Gastrocnemius medialis (tissue), 4 donors: ENCODE results near the gene TCERG1L. TPM values are rescaled to one million over a fixed set of nuclear protein-coding genes. Genes with fewer than 3 reads are reported as not detected.

ENCODE experiments used
- ATAC-seq, 2 donors: fragments of 150-250 bp; one replicate each; pipeline ENCODE4 v1.9.1; 2016
- DNase-seq, 2 donors: peaks; one replicate each; pipeline ENCODE4 v3.0.0-alpha.2; 2019
- H3K27ac ChIP-seq, 4 donors: fragments of 200-600 bp; sonication (generic); 1 replicate in 1 of 4; 2 replicates in 3 of 4; pipeline ENCODE4 v1.5.1; 2016 to 2018; ENCODE audit warnings: mild to moderate bottlenecking in 2 of 4, moderate library complexity in 1 of 4
- H3K27me3 ChIP-seq, 3 donors: fragments of 200-600 bp; sonication (generic) in 2 of 3; 1 replicate in 1 of 3; 2 replicates in 2 of 3; pipeline versions ENCODE4 v1.5.1 to v1.6.0; 2016 to 2019; ENCODE audit warnings: mild to moderate bottlenecking in 1 of 3, moderate library complexity in 1 of 3
- H3K36me3 ChIP-seq, 2 donors: fragments of 200-600 bp; sonication (generic) in 1 of 2; one replicate each; pipeline ENCODE4 v1.5.1; 2017 to 2018
- H3K4me1 ChIP-seq, 2 donors: fragments of 200-600 bp; sonication (generic) in 1 of 2; one replicate each; pipeline ENCODE4 v1.5.1; 2016 to 2017; ENCODE audit warnings: mild to moderate bottlenecking in 2 of 2
- H3K4me3 ChIP-seq, 4 donors: fragments of 200-600 bp; sonication (generic) in 3 of 4; 1 replicate in 1 of 4; 2 replicates in 3 of 4; pipeline ENCODE4 v1.5.1; 2016 to 2019; ENCODE audit warnings: mild to moderate bottlenecking in 2 of 4
- H3K9me3 ChIP-seq, 3 donors: fragments of 200-600 bp; sonication (generic) in 2 of 3; 1 replicate in 1 of 3; 2 replicates in 2 of 3; pipeline ENCODE4 v1.5.1; 2016 to 2019
- CTCF ChIP-seq, 5 experiments: fragments of 450-650 bp in 3 of 5; fragments of 200-600 bp in 2 of 5; sonication (generic) in 2 of 5; IDR thresholded peaks in 4 of 5; conservative IDR thresholded peaks in 1 of 5; 1 replicate in 4 of 5; 2 replicates in 1 of 5; pipeline ENCODE4 v1.5.1; 2016 to 2019; ENCODE audit warnings: antibody characterized with exemption in 5 of 5, mild to moderate bottlenecking in 3 of 5, moderate library complexity in 3 of 5
- POLR2A ChIP-seq, 2 donors: fragments of 450-650 bp; IDR thresholded peaks; one replicate each; pipeline ENCODE4 v1.6.1; 2017; ENCODE audit warnings: antibody characterized with exemption in 2 of 2, mild to moderate bottlenecking in 2 of 2, moderate library complexity in 2 of 2
- in situ Hi-C, 4 donors: fragments of 200-750 bp; cut with MboI; loops; one replicate each; pipeline versions ENCODE4 v1.15.0 to v1.8.0; 2017; ENCODE audit warnings: low sequenced_read_pairs in 4 of 4
- intact Hi-C: fragments of 100-400 bp; cut with DNase I; formaldehyde crosslinking; loops from one replicate; pipeline ENCODE4 v1.15.1; 2023; ENCODE audit warnings: low total_unique reads
- total RNA-seq, 4 donors: library from RNA; depleted of rRNA; stranded (reverse); fragments of >200 nt; gene quantifications; one replicate each; pipeline versions ENCODE4 v1.1.0 to v1.2.3, GENCODE V29; 2016

TCERG1L gene
- total RNA-seq, 4 donors from 2014 or later = not detected

- ATAC-seq (no peak), DNase-seq (no peak)
Observed at GRCh38 chr10:131201741-131202515, 109.6 kb downstream of the TCERG1L start.

GRCh38 chr10:131200856-131201470 is 110.6 kb downstream of the TCERG1L start:
- H3K9me3 ChIP-seq = no peaks in the 10 kb centered on the region
- intact Hi-C loops = no loop called here
- H3K36me3 ChIP-seq = no peaks in the 10 kb centered on the region
- DNase-seq (no peak), ATAC-seq (no peak)
- TF ChIP-seq CTCF (IDR thresholded peaks at IDR 0.05 in 4 of 5, conservative IDR thresholded peaks at IDR 0.05 in 1 of 5) (no peak), POLR2A (IDR thresholded peaks at IDR 0.05) (no peak)
- H3K4me3 ChIP-seq = no peak overlapping the region
- in situ Hi-C loops = no loop called here
- H3K27ac ChIP-seq = no peak overlapping the region
- H3K4me1 ChIP-seq = no peaks in the 10 kb centered on the region
- no peaks in the 10 kb centered on the region for H3K27me3 ChIP-seq

More at GRCh38 chr10:131201741-131202515, 109.6 kb downstream of the TCERG1L start:
- Histone ChIP-seq H3K9me3 (no peaks in the 10 kb centered on the region), H3K27ac (no peak overlapping the region), H3K4me3 (no peak overlapping the region), H3K27me3 (no peaks in the 10 kb centered on the region), H3K4me1 (no peaks in the 10 kb centered on the region), H3K36me3 (no peaks in the 10 kb centered on the region)
- in situ Hi-C loops (no loop called here), intact Hi-C loops (no loop called here)
- no peak for TF ChIP-seq CTCF (IDR thresholded peaks at IDR 0.05 in 4 of 5, conservative IDR thresholded peaks at IDR 0.05 in 1 of 5)
- no peak for TF ChIP-seq POLR2A (IDR thresholded peaks at IDR 0.05)

- intact Hi-C loops (no loop called here), in situ Hi-C loops (no loop called here)
- Histone ChIP-seq H3K9me3 (no peaks in the 10 kb centered on the region), H3K4me1 (no peaks in the 10 kb centered on the region), H3K4me3 (no peak overlapping the region), H3K36me3 (no peaks in the 10 kb centered on the region), H3K27ac (no peak overlapping the region), H3K27me3 (no peaks in the 10 kb centered on the region)
- TF ChIP-seq CTCF (IDR thresholded peaks at IDR 0.05 in 4 of 5, conservative IDR thresholded peaks at IDR 0.05 in 1 of 5) = no peak
- TF ChIP-seq POLR2A (IDR thresholded peaks at IDR 0.05) = no peak
- DNase-seq = no peak
- no peak for ATAC-seq
Observed at GRCh38 chr10:131199646-131200045, 111.9 kb downstream of the TCERG1L start.

GRCh38 chr10:131198843-131199242 is 112.7 kb downstream of the TCERG1L start:
- TF ChIP-seq CTCF (IDR thresholded peaks at IDR 0.05 in 4 of 5, conservative IDR thresholded peaks at IDR 0.05 in 1 of 5) = no peak
- no peak for TF ChIP-seq POLR2A (IDR thresholded peaks at IDR 0.05)
- intact Hi-C loops (no loop called here), in situ Hi-C loops (no loop called here)
- no peaks in the 10 kb centered on the region for H3K36me3 ChIP-seq
- DNase-seq (no peak), ATAC-seq (no peak)
- H3K27ac ChIP-seq = no peak overlapping the region
- H3K4me1 ChIP-seq = no peaks in the 10 kb centered on the region
- H3K9me3 ChIP-seq = no peaks in the 10 kb centered on the region
- no peaks in the 10 kb centered on the region for H3K27me3 ChIP-seq
- H3K4me3 ChIP-seq = no peak overlapping the region
